ENCODE measurements around the gene PRKCZ. TPM values are rescaled to one million over a fixed set of nuclear protein-coding genes. Genes with fewer than 3 reads are reported as not detected.

The PRKCZ gene
- total RNA-seq, 1 donor from 2014 or later: 32.6 TPM

GRCh38 chr1:2189459-2190425 is 139.5 kb downstream of the PRKCZ start:
- peak; percentile 94 for DNase-seq (ENCODE audit: low read depth)
- Histone ChIP-seq H3K36me3 (ENCODE audit: insufficient read depth, low read length) (no peaks in the 10 kb centered on the region), H4K20me1 (ENCODE audit: insufficient read depth, low read length) (peaks cover 15% of the 10 kb centered on the region), H2AFZ (ENCODE audit: low read depth, low read length) (peak overlapping the region; percentile 74), H3K9me3 (ENCODE audit: insufficient read depth, low read depth, low read length) (no peaks in the 10 kb centered on the region), H3K9ac (ENCODE audit: low read length) (peak overlapping the region; percentile 83), H3K27me3 (ENCODE audit: insufficient read depth, low read length) (no peaks in the 10 kb centered on the region), H3K4me2 (ENCODE audit: low read length) (peak overlapping the region; percentile 84), H3K27ac (ENCODE audit: low read depth, low read length) (peak overlapping the region; percentile 78), H3K4me3 (ENCODE audit: insufficient read depth, low read depth, low read length) (peak overlapping the region; percentile 51), H3K79me2 (ENCODE audit: insufficient read depth, low read length) (peaks cover 42% of the 10 kb centered on the region), H3K4me1 (ENCODE audit: insufficient read depth, low read length) (peaks cover 29% of the 10 kb centered on the region)
- Mint-ChIP-seq H3K4me3 (ENCODE audit: unreplicated experiment) (peak overlapping the region; percentile 62), H3K36me3 (ENCODE audit: low read depth, unreplicated experiment) (peaks cover 4% of the 10 kb centered on the region), H3K27ac (ENCODE audit: unreplicated experiment) (peak overlapping the region; percentile 81), H3K27me3 (ENCODE audit: low read depth, unreplicated experiment) (no peaks in the 10 kb centered on the region), H3K9me3 (ENCODE audit: unreplicated experiment) (no peaks in the 10 kb centered on the region), H3K4me1 (ENCODE audit: low read depth, unreplicated experiment) (peaks cover 3% of the 10 kb centered on the region)
- FAIRE-seq: peak; percentile 26
- TF ChIP-seq CTCF (IDR thresholded peaks at IDR 0.05; ENCODE audit: insufficient read depth, low read depth, low read length) (no peak), EZH2 (IDR thresholded peaks at IDR 0.05; ENCODE audit: insufficient read depth, low read length) (no peak)

GRCh38 chr1:2190491-2190976 is 140.3 kb downstream of the PRKCZ start:
- Histone ChIP-seq H3K27ac (ENCODE audit: low read depth, low read length) (peak overlapping the region; percentile 78), H3K9ac (ENCODE audit: low read length) (peak overlapping the region; percentile 76)
- H3K4me3 Mint-ChIP-seq (ENCODE audit: unreplicated experiment): peak overlapping the region; percentile 50

More at GRCh38 chr1:2190491-2190976, 140.3 kb downstream of the PRKCZ start:
- no peaks in the 10 kb centered on the region for H3K27me3 ChIP-seq (ENCODE audit: insufficient read depth, low read length)
- H3K4me2 ChIP-seq (ENCODE audit: low read length): peak overlapping the region; percentile 84
- H3K9me3 ChIP-seq (ENCODE audit: insufficient read depth, low read depth, low read length): no peaks in the 10 kb centered on the region
- H4K20me1 ChIP-seq (ENCODE audit: insufficient read depth, low read length): peaks cover 15% of the 10 kb centered on the region
- DNase-seq (ENCODE audit: low read depth) (no peak), FAIRE-seq (no peak)
- Mint-ChIP-seq H3K36me3 (ENCODE audit: low read depth, unreplicated experiment) (peaks cover 2% of the 10 kb centered on the region), H3K27me3 (ENCODE audit: low read depth, unreplicated experiment) (no peaks in the 10 kb centered on the region), H3K4me1 (ENCODE audit: low read depth, unreplicated experiment) (peaks cover 3% of the 10 kb centered on the region), H3K27ac (ENCODE audit: unreplicated experiment) (no peak overlapping the region), H3K9me3 (ENCODE audit: unreplicated experiment) (no peaks in the 10 kb centered on the region)
- H3K79me2 ChIP-seq (ENCODE audit: insufficient read depth, low read length): peaks cover 42% of the 10 kb centered on the region
- TF ChIP-seq EZH2 (IDR thresholded peaks at IDR 0.05; ENCODE audit: insufficient read depth, low read length) (no peak), CTCF (IDR thresholded peaks at IDR 0.05; ENCODE audit: insufficient read depth, low read depth, low read length) (no peak)
- peak overlapping the region; percentile 49 for H3K4me3 ChIP-seq (ENCODE audit: insufficient read depth, low read depth, low read length)
- H2AFZ ChIP-seq (ENCODE audit: low read depth, low read length): no peak overlapping the region
- H3K4me1 ChIP-seq (ENCODE audit: insufficient read depth, low read length): peaks cover 29% of the 10 kb centered on the region
- no peaks in the 10 kb centered on the region for H3K36me3 ChIP-seq (ENCODE audit: insufficient read depth, low read length)

Measured in astrocyte (in vitro differentiated cells and primary cell).